Measurements from ENCODE around the gene HTATIP2.

The HTATIP2 gene

DNA sequence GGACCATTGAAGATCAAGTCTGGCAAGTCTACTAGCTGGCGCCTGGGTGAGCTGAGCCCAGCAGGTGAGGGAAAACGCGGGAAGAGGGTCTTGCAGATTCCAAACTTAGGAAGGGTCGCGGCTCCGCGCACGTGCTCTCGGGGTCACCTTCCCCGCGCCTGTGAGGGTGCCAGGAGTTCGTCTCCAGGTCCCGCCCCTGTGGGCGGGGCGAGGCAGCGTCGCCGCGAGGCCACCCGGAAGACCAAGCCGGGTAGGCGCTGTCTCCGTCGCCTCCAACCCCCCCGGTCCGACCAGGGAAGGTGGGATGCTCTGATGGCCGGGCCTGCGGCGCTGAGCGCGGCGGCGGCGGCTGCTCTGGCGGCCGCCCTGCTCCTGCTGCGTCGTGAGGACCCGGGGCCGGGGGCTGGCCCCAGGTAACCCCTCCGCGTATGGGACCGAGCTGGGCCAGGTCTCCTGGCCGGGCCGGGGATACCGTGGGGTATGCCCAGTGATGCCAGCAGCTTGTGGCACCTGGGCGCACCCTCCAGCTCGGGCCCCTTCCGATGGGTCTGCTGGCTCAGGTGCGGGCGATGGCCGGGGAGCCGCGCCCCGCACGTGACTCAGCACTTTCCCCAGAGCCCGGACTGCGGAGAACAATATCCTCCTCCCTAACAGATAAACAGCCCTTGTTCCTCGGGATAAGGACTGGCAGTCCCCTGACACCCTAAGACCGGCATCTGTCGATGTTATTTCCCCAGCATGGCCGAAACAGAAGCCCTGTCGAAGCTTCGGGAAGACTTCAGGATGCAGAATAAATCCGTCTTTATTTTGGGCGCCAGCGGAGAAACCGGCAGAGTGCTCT is at the start of gene HTATIP2:
TSS of gene HTATIP2 (plus strand) at position 215 of the 841 bp plus-strand sequence. CDS start at position 739, 524 bp downstream.
- Histone ChIP-seq H3K27ac (ENCODE audit: low read depth, low read length) (peak within 1 kb of the TSS; percentile 73), H3K9me3 (ENCODE audit: control insufficient read depth in 1 of 2, low read length in 2 of 2) (no peaks in the 10 kb centered on the region), H3K9ac (ENCODE audit: low read depth in 1 of 2, low read length in 2 of 2) (peak within 1 kb of the TSS; percentile 72 to 88), H3K27me3 (ENCODE audit: control insufficient read depth in 1 of 2, insufficient read depth in 2 of 2, low read length in 2 of 2) (no peaks in the 10 kb centered on the region), H3K4me1 (ENCODE audit: control insufficient read depth in 1 of 2, insufficient read depth in 2 of 2, low read length in 2 of 2) (peaks cover 19 to 49% of the 10 kb centered on the region in 2 donors), H3K4me3 (ENCODE audit: low read depth in 1 of 2, low read length in 2 of 2) (peak within 1 kb of the TSS; percentile 77 to 88), H3K36me3 (ENCODE audit: control insufficient read depth in 1 of 2, insufficient read depth in 2 of 2, low read length in 2 of 2) (no peaks in the 10 kb centered on the region)

GRCh38 chr11:20315800-20316199 is 47.7 kb upstream of the HTATIP2 start:
- no peaks in the 10 kb centered on the region for H3K27me3 ChIP-seq (ENCODE audit: control insufficient read depth in 1 of 2, insufficient read depth in 2 of 2, low read length in 2 of 2)
- no peaks in the 10 kb centered on the region for H3K4me1 ChIP-seq (ENCODE audit: control insufficient read depth in 1 of 2, insufficient read depth in 2 of 2, low read length in 2 of 2)
- H3K4me3 ChIP-seq (ENCODE audit: low read depth in 1 of 2, low read length in 2 of 2), result no peak overlapping the region
- no peaks in the 10 kb centered on the region for H3K36me3 ChIP-seq (ENCODE audit: control insufficient read depth in 1 of 2, insufficient read depth in 2 of 2, low read length in 2 of 2)
- no peaks in the 10 kb centered on the region for H3K9me3 ChIP-seq (ENCODE audit: control insufficient read depth in 1 of 2, low read length in 2 of 2)
- no peak overlapping the region for H3K9ac ChIP-seq (ENCODE audit: low read depth in 1 of 2, low read length in 2 of 2)
- H3K27ac ChIP-seq (ENCODE audit: low read depth, low read length), result no peak overlapping the region

DNA sequence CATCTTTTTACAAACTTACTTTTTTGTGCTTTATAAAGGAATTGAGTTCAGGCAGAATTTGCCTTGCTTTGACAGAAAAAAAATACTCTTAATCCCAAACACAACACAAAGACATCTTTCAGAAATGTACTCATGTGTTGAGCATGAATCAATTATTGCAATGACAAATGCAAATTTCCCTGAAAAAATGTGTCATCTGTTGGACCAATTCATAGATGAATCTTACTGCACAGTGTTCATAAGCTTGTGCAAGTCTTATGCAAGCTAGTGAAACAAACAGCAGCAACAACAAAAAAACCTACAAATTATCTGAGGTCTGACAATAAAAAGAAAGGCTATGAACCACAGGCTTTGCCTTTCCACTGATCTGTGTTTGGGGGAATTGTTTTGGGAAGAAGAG is 42.3 kb upstream of the HTATIP2 start:
- no peaks in the 10 kb centered on the region for H3K36me3 ChIP-seq (ENCODE audit: control insufficient read depth in 1 of 2, insufficient read depth in 2 of 2, low read length in 2 of 2)
- no peaks in the 10 kb centered on the region for H3K4me1 ChIP-seq (ENCODE audit: control insufficient read depth in 1 of 2, insufficient read depth in 2 of 2, low read length in 2 of 2)
- no peaks in the 10 kb centered on the region for H3K9me3 ChIP-seq (ENCODE audit: control insufficient read depth in 1 of 2, low read length in 2 of 2)
- H3K27ac ChIP-seq (ENCODE audit: low read depth, low read length), result no peak overlapping the region
- H3K27me3 ChIP-seq (ENCODE audit: control insufficient read depth in 1 of 2, insufficient read depth in 2 of 2, low read length in 2 of 2), result no peaks in the 10 kb centered on the region
- no peak overlapping the region for H3K9ac ChIP-seq (ENCODE audit: low read depth in 1 of 2, low read length in 2 of 2)
- no peak overlapping the region for H3K4me3 ChIP-seq (ENCODE audit: low read depth in 1 of 2, low read length in 2 of 2)

GRCh38 chr11:20327377-20327935 is 36.1 kb upstream of the HTATIP2 start:
- H3K36me3 ChIP-seq (ENCODE audit: control insufficient read depth in 1 of 2, insufficient read depth in 2 of 2, low read length in 2 of 2), result no peaks in the 10 kb centered on the region
- no peaks in the 10 kb centered on the region for H3K27me3 ChIP-seq (ENCODE audit: control insufficient read depth in 1 of 2, insufficient read depth in 2 of 2, low read length in 2 of 2)
- H3K4me1 ChIP-seq (ENCODE audit: control insufficient read depth in 1 of 2, insufficient read depth in 2 of 2, low read length in 2 of 2), result no peaks in the 10 kb centered on the region
- no peak overlapping the region for H3K4me3 ChIP-seq (ENCODE audit: low read depth in 1 of 2, low read length in 2 of 2)
- no peaks in the 10 kb centered on the region for H3K9me3 ChIP-seq (ENCODE audit: control insufficient read depth in 1 of 2, low read length in 2 of 2)
- H3K27ac ChIP-seq (ENCODE audit: low read depth, low read length), result no peak overlapping the region
- H3K9ac ChIP-seq (ENCODE audit: low read depth in 1 of 2, low read length in 2 of 2), result no peak overlapping the region

- H3K36me3 ChIP-seq (ENCODE audit: control insufficient read depth in 1 of 2, insufficient read depth in 2 of 2, low read length in 2 of 2), result no peaks in the 10 kb centered on the region
- no peak overlapping the region for H3K27ac ChIP-seq (ENCODE audit: low read depth, low read length)
- H3K9ac ChIP-seq (ENCODE audit: low read depth in 1 of 2, low read length in 2 of 2), result no peak overlapping the region
- no peaks in the 10 kb centered on the region for H3K4me1 ChIP-seq (ENCODE audit: control insufficient read depth in 1 of 2, insufficient read depth in 2 of 2, low read length in 2 of 2)
- no peaks in the 10 kb centered on the region for H3K9me3 ChIP-seq (ENCODE audit: control insufficient read depth in 1 of 2, low read length in 2 of 2)
- no peak overlapping the region for H3K4me3 ChIP-seq (ENCODE audit: low read depth in 1 of 2, low read length in 2 of 2)
- H3K27me3 ChIP-seq (ENCODE audit: control insufficient read depth in 1 of 2, insufficient read depth in 2 of 2, low read length in 2 of 2), result peaks cover 6 to 7% of the 10 kb centered on the region in 2 donors
Measured at GRCh38 chr11:20336056-20336455, 27.5 kb upstream of the HTATIP2 start.

DNA sequence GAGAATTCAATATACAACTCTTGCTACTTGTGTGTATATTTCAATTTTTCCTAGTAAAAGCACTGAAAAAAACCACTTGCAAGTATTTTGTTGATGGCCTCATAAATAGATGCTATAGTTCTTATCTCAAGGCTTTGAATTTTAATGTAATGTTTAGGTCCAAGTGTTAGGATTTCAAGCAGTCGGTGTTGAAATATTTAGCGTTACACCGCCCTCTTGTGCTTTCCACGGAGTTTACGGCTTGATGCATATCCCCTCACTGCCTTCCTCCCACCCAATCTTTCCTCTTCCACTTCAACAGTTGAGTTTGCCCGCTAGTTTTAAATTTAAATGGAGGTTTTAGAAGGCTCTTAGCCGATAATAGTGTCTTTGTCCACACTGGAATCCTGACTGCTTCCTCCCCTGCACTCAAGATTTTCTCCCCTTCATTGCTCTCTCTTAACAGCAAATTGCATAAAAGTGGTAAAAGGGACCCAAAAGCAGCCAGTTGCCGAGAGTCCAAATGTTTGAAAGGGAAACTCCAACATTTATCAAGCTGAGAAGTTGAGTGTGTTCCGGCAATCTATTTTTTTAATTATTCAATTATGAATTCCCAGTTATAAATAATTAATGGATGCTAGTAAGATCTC is 25.9 kb upstream of the HTATIP2 start:
- no peaks in the 10 kb centered on the region for H3K36me3 ChIP-seq (ENCODE audit: control insufficient read depth in 1 of 2, insufficient read depth in 2 of 2, low read length in 2 of 2)
- no peaks in the 10 kb centered on the region for H3K9me3 ChIP-seq (ENCODE audit: control insufficient read depth in 1 of 2, low read length in 2 of 2)
- no peaks in the 10 kb centered on the region for H3K4me1 ChIP-seq (ENCODE audit: control insufficient read depth in 1 of 2, insufficient read depth in 2 of 2, low read length in 2 of 2)
- H3K27me3 ChIP-seq (ENCODE audit: control insufficient read depth in 1 of 2, insufficient read depth in 2 of 2, low read length in 2 of 2), result peaks cover 6 to 12% of the 10 kb centered on the region in 2 donors
- no peak overlapping the region for H3K4me3 ChIP-seq (ENCODE audit: low read depth in 1 of 2, low read length in 2 of 2)
- no peak overlapping the region for H3K27ac ChIP-seq (ENCODE audit: low read depth, low read length)
- H3K9ac ChIP-seq (ENCODE audit: low read depth in 1 of 2, low read length in 2 of 2), result no peak overlapping the region

- peaks cover 6 to 12% of the 10 kb centered on the region in 2 donors for H3K27me3 ChIP-seq (ENCODE audit: control insufficient read depth in 1 of 2, insufficient read depth in 2 of 2, low read length in 2 of 2)
- no peak overlapping the region for H3K9ac ChIP-seq (ENCODE audit: low read depth in 1 of 2, low read length in 2 of 2)
- no peaks in the 10 kb centered on the region for H3K4me1 ChIP-seq (ENCODE audit: control insufficient read depth in 1 of 2, insufficient read depth in 2 of 2, low read length in 2 of 2)
- H3K9me3 ChIP-seq (ENCODE audit: control insufficient read depth in 1 of 2, low read length in 2 of 2), result no peaks in the 10 kb centered on the region
- no peak overlapping the region for H3K4me3 ChIP-seq (ENCODE audit: low read depth in 1 of 2, low read length in 2 of 2)
- H3K27ac ChIP-seq (ENCODE audit: low read depth, low read length), result no peak overlapping the region
- H3K36me3 ChIP-seq (ENCODE audit: control insufficient read depth in 1 of 2, insufficient read depth in 2 of 2, low read length in 2 of 2), result no peaks in the 10 kb centered on the region
Measured at GRCh38 chr11:20342347-20343141, 21.0 kb upstream of the HTATIP2 start.

DNA sequence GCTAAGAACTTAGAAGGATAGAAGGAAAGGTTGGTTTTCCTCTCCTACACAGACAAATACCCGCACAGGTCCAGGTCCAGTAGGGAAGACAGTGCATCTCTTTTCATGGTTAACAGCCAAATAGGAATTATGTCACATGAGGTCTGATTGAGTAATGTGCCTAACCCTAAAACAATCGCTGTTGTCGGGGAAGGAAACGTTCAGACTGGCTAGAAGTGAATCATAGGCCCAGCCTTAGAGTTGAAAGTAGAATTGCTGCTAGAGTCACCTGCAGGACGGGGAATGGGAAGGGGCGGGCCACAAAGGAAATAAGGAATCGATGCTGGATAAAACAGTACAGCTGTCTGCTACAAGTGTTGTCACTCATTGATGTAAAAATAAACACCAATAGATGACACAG is 12.4 kb upstream of the HTATIP2 start:
- Histone ChIP-seq H3K9me3 (ENCODE audit: control insufficient read depth in 1 of 2, low read length in 2 of 2) (no peaks in the 10 kb centered on the region), H3K4me3 (ENCODE audit: low read depth in 1 of 2, low read length in 2 of 2) (no peak overlapping the region), H3K27ac (ENCODE audit: low read depth, low read length) (no peak overlapping the region), H3K4me1 (ENCODE audit: control insufficient read depth in 1 of 2, insufficient read depth in 2 of 2, low read length in 2 of 2) (no peaks in the 10 kb centered on the region), H3K27me3 (ENCODE audit: control insufficient read depth in 1 of 2, insufficient read depth in 2 of 2, low read length in 2 of 2) (no peaks in the 10 kb centered on the region), H3K36me3 (ENCODE audit: control insufficient read depth in 1 of 2, insufficient read depth in 2 of 2, low read length in 2 of 2) (no peaks in the 10 kb centered on the region), H3K9ac (ENCODE audit: low read depth in 1 of 2, low read length in 2 of 2) (no peak overlapping the region)

- H3K36me3 ChIP-seq (ENCODE audit: control insufficient read depth in 1 of 2, insufficient read depth in 2 of 2, low read length in 2 of 2), result no peaks in the 10 kb centered on the region
- H3K27ac ChIP-seq (ENCODE audit: low read depth, low read length), result no peak overlapping the region
- no peak overlapping the region for H3K9ac ChIP-seq (ENCODE audit: low read depth in 1 of 2, low read length in 2 of 2)
- no peaks in the 10 kb centered on the region for H3K4me1 ChIP-seq (ENCODE audit: control insufficient read depth in 1 of 2, insufficient read depth in 2 of 2, low read length in 2 of 2)
- H3K4me3 ChIP-seq (ENCODE audit: low read depth in 1 of 2, low read length in 2 of 2), result no peak overlapping the region
- no peaks in the 10 kb centered on the region for H3K27me3 ChIP-seq (ENCODE audit: control insufficient read depth in 1 of 2, insufficient read depth in 2 of 2, low read length in 2 of 2)
- H3K9me3 ChIP-seq (ENCODE audit: control insufficient read depth in 1 of 2, low read length in 2 of 2), result no peaks in the 10 kb centered on the region
Measured at GRCh38 chr11:20351751-20352262, 11.7 kb upstream of the HTATIP2 start.
